ENCODE data around the gene RPS6KA3. TPM values are rescaled to one million over a fixed set of nuclear protein-coding genes. Genes with fewer than 3 reads are reported as not detected.

The RPS6KA3 gene
- polyA plus RNA-seq, 1 donor = 38.2 TPM

Other genes starting within 250 kb of the RPS6KA3 start
- gene MAP7D2, start 150.0 kb downstream of the RPS6KA3 start, polyA plus RNA-seq (ENCODE audit: insufficient read length) = 0.63 TPM
- 84.7 TPM for gene EIF1AX, start 125.1 kb downstream of the RPS6KA3 start, polyA plus RNA-seq (ENCODE audit: insufficient read length)